Measurements from ENCODE around the gene RIC3. TPM values are rescaled to one million over a fixed set of nuclear protein-coding genes. Genes with fewer than 3 reads are reported as not detected.

RIC3 gene
- total RNA-seq, 1 donor: not detected

GRCh38 chr11:8107642-8108041 is 61.2 kb downstream of the RIC3 start:
- no peak for TF ChIP-seq CTCF (IDR thresholded peaks at IDR 0.05; ENCODE audit: insufficient read depth, low read length)
- DNase-seq (ENCODE audit: low read depth): no peak

GRCh38 chr11:8106679-8107078 is 62.1 kb downstream of the RIC3 start:
- no peak overlapping the region for H3K4me3 ChIP-seq (ENCODE audit: low read depth, low read length)
- no peak for DNase-seq (ENCODE audit: low read depth)
- no peak for TF ChIP-seq CTCF (IDR thresholded peaks at IDR 0.05; ENCODE audit: insufficient read depth, low read length)

More at GRCh38 chr11:8107642-8108041, 61.2 kb downstream of the RIC3 start:
- H3K4me3 ChIP-seq (ENCODE audit: low read depth, low read length): no peak overlapping the region

- no peak for TF ChIP-seq CTCF (IDR thresholded peaks at IDR 0.05; ENCODE audit: insufficient read depth, low read length)
These were observed 63.2 kb downstream of the RIC3 start for GRCh38 chr11:8105666-8106065.

GRCh38 chr11:8105133-8105532 is 63.7 kb downstream of the RIC3 start:
- DNase-seq (ENCODE audit: low read depth): no peak
- TF ChIP-seq CTCF (IDR thresholded peaks at IDR 0.05; ENCODE audit: insufficient read depth, low read length): no peak
- H3K4me3 ChIP-seq (ENCODE audit: low read depth, low read length): no peak overlapping the region

More at GRCh38 chr11:8105666-8106065, 63.2 kb downstream of the RIC3 start:
- no peak for DNase-seq (ENCODE audit: low read depth)
- H3K4me3 ChIP-seq (ENCODE audit: low read depth, low read length): no peak overlapping the region

GRCh38 chr11:8103909-8104308 is 64.9 kb downstream of the RIC3 start:
- no peak for DNase-seq (ENCODE audit: low read depth)
- no peak for TF ChIP-seq CTCF (IDR thresholded peaks at IDR 0.05; ENCODE audit: insufficient read depth, low read length)
- H3K4me3 ChIP-seq (ENCODE audit: low read depth, low read length): no peak overlapping the region

DNA sequence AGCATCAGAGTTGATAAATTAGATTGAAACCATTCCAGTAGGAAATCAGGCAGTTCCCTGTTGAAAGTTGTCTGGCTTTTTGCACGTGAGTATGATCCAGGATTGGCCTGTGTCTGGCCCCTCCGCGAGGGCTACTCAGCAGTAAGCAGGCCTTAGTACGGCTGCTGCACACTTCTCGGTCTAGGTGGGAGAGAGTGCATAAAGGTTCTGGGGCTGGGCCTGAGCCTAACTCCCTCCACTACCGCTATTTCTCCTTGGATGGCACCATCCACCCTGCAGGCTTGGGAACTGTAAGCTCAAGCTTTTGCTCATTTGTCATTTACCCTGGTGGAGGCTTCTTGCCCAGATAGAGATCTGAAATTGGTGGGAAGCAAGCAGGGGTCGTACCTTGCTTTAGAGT is 65.9 kb downstream of the RIC3 start:
- DNase-seq (ENCODE audit: low read depth): no peak
- TF ChIP-seq CTCF (IDR thresholded peaks at IDR 0.05; ENCODE audit: insufficient read depth, low read length): no peak
- H3K4me3 ChIP-seq (ENCODE audit: low read depth, low read length): no peak overlapping the region

GRCh38 chr11:8102296-8102915 is 66.4 kb downstream of the RIC3 start:
- DNase-seq (ENCODE audit: low read depth): no peak
- no peak for TF ChIP-seq CTCF (IDR thresholded peaks at IDR 0.05; ENCODE audit: insufficient read depth, low read length)
- H3K4me3 ChIP-seq (ENCODE audit: low read depth, low read length): no peak overlapping the region

All from fibroblast of the aortic adventitia (primary cell).